ENCODE measurements around the gene CBX8. TPM values are rescaled to one million over a fixed set of nuclear protein-coding genes. Genes with fewer than 3 reads are reported as not detected.

CBX8 gene
- total RNA-seq, 2 experiments from 2014 or later = 4.5 to 4.6 TPM

- no peaks in the 10 kb centered on the region for H3K9me3 Mint-ChIP-seq
- no peak overlapping the region for H3K4me3 Mint-ChIP-seq
- peaks cover 24% of the 10 kb centered on the region for H3K4me1 Mint-ChIP-seq (ENCODE audit: low read depth)
- intact Hi-C loops (cut with micrococcal nuclease) = loop anchor here (5.0 kb wide), 3 partner anchors 49 to 244 kb away; partner anchors contain the start of genes CBX4 and CBX8
- ChIA-PET POLR2A (no interaction called here), CTCF (no interaction called here)
- peaks cover 44% of the 10 kb centered on the region for H3K27me3 Mint-ChIP-seq
- H3K36me3 Mint-ChIP-seq = no peaks in the 10 kb centered on the region
- no peak overlapping the region for H3K27ac Mint-ChIP-seq
- no peak for DNase-seq
These were observed 48.4 kb downstream of the CBX8 start for GRCh38 chr17:79748295-79749099.

DNA sequence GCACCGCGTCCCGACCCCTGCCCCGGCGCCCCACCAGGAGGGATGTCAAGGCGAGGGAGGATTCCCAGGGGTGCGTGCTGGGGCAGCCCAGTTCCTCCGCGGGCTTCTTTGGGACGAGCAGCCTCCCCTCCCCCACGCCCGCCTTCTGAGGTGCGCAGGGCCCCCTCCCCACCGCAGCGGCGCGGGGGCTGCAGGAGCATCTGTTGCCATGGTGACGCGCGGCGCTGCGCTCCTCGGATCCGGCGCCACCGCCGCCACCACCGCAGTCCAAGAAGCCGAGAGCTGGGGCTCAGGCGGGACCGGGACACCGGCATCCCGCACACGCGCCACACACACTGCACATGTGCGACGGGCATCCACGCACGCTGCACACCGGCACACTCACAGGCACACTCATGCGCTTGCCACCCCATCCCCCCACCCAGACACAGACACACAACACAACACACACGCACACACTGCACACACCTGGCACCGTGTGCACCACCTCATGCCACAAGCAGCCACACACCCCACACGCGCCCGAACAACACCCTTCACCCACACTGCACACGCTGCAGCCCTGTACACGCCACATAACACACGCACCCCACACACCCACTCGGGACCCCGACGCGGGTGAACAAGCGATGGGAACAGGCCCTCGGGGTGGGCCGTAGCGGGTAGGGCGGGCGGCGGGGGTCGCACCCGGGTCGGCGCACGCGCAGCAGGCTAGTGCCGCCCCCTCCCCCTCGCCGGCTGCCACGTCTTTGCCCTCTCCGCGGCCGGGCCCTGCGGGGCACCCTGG is 49.2 kb downstream of the CBX8 start:
- peaks cover 41% of the 10 kb centered on the region for H3K27me3 Mint-ChIP-seq
- H3K36me3 Mint-ChIP-seq = no peaks in the 10 kb centered on the region
- ChIA-PET POLR2A (no interaction called here), CTCF (interaction anchor here (1.0 to 2.8 kb wide), 2 partner anchors 57 to 88 kb away, joined by 3 to 14 read pairs; no protein-coding TSS in a partner anchor)
- no peak overlapping the region for H3K4me3 Mint-ChIP-seq
- no peak overlapping the region for H3K27ac Mint-ChIP-seq
- DNase-seq = no peak
- no peaks in the 10 kb centered on the region for H3K9me3 Mint-ChIP-seq
- intact Hi-C loops (cut with micrococcal nuclease) = loop anchor here (2.0 to 5.0 kb wide), 5 partner anchors 31 to 245 kb away; partner anchors contain the start of genes CBX2, CBX4 and CBX8
- H3K4me1 Mint-ChIP-seq (ENCODE audit: low read depth) = peaks cover 24% of the 10 kb centered on the region

DNA sequence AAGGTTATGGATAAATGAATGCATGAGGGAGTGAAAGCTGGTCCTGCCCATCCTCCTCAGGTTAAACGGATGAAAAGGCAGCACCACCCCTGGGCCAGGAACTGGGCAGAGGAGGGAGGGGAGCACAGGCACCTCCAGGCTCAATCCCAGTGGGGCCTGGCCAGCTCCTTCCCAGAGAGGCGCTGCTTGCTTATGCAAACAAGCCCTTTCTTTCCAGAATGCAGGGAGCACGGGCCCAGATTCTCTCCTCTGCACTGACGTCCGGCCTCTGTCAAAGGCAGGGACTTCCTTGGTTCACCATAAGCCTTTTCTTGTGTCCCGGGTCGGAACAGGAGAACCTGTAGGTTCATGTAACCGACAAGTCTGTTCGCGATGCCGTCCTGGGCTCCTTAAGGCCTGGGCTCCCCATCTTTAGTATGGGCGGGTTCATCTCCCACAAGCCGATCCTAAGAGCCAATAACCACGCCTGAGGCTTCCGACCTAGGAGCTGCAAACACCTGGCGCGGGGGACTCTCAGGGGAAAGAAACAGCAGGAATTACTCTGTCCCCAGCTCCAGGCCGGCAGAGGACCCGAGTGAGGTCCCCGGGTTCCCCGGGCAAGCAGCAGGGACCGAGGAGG is 49.9 kb downstream of the CBX8 start:
- no peaks in the 10 kb centered on the region for H3K9me3 Mint-ChIP-seq
- H3K4me1 Mint-ChIP-seq (ENCODE audit: low read depth) = peaks cover 24% of the 10 kb centered on the region
- DNase-seq = no peak
- no peak overlapping the region for H3K27ac Mint-ChIP-seq
- no peak overlapping the region for H3K4me3 Mint-ChIP-seq
- H3K36me3 Mint-ChIP-seq = no peaks in the 10 kb centered on the region
- CTCF ChIA-PET = interaction anchor here (0.6 to 2.8 kb wide), 9 partner anchors 11 to 101 kb away, joined by 3 to 14 read pairs (median 6); no protein-coding TSS in a partner anchor
- intact Hi-C loops (cut with micrococcal nuclease) = loop anchor here (2.0 to 5.0 kb wide), 5 partner anchors 32 to 245 kb away; partner anchors contain the start of genes CBX2, CBX4 and CBX8
- POLR2A ChIA-PET = no interaction called here
- H3K27me3 Mint-ChIP-seq = peaks cover 41% of the 10 kb centered on the region

GRCh38 chr17:79745641-79746105 is 51.2 kb downstream of the CBX8 start:
- ChIA-PET CTCF (interaction anchor here (0.6 to 2.8 kb wide), 27 partner anchors 10 to 248 kb away, joined by 3 to 14 read pairs (median 4); partner anchors contain the start of gene CBX4), POLR2A (interaction anchor here (1.2 kb wide), 1 partner anchor 247 kb away, joined by 3 read pairs; no protein-coding TSS in a partner anchor)
- no peaks in the 10 kb centered on the region for H3K36me3 Mint-ChIP-seq
- H3K4me1 Mint-ChIP-seq (ENCODE audit: low read depth) = peaks cover 15% of the 10 kb centered on the region
- intact Hi-C loops (cut with micrococcal nuclease) = loop anchor here (2.0 to 5.0 kb wide), 5 partner anchors 33 to 247 kb away; partner anchors contain the start of genes CBX2, CBX4 and CBX8
- DNase-seq = no peak
- H3K4me3 Mint-ChIP-seq = no peak overlapping the region
- H3K9me3 Mint-ChIP-seq = no peaks in the 10 kb centered on the region
- H3K27ac Mint-ChIP-seq = no peak overlapping the region
- peaks cover 30% of the 10 kb centered on the region for H3K27me3 Mint-ChIP-seq

DNA sequence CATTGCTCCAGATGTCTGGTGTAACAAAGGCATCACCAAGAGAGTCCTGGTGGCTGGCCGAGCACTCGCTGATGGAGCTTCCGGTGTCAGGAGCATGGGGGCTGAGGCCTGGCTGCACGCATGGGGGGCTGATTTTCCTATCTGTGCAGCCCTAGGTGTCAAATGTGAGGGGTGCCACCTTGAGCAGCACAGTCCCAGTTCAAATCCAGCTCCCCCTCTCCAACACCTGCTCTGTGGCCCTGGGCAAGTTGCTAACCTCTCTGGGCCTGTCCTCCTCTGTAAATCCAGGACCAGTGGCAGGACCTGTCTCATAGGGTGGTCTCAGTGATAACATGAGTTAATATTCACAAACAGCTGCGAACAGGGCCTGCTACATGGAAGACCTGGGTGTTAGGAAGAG is 53.3 kb downstream of the CBX8 start:
- intact Hi-C loops (cut with micrococcal nuclease) = no loop called here
- no peaks in the 10 kb centered on the region for H3K9me3 Mint-ChIP-seq
- DNase-seq = no peak
- ChIA-PET CTCF (interaction anchor here (0.7 to 2.8 kb wide), 5 partner anchors 8 to 1077 kb away, joined by 3 to 11 read pairs (median 4); no protein-coding TSS in a partner anchor), POLR2A (no interaction called here)
- peaks cover 38% of the 10 kb centered on the region for H3K27me3 Mint-ChIP-seq
- no peaks in the 10 kb centered on the region for H3K36me3 Mint-ChIP-seq
- no peak overlapping the region for H3K4me3 Mint-ChIP-seq
- no peak overlapping the region for H3K27ac Mint-ChIP-seq
- H3K4me1 Mint-ChIP-seq (ENCODE audit: low read depth) = peaks cover 15% of the 10 kb centered on the region

GRCh38 chr17:79742951-79743476 is 53.9 kb downstream of the CBX8 start:
- ChIA-PET POLR2A (no interaction called here), CTCF (interaction anchor here (1.0 to 2.8 kb wide), 4 partner anchors 9 to 227 kb away, joined by 3 to 11 read pairs (median 6); no protein-coding TSS in a partner anchor)
- peaks cover 38% of the 10 kb centered on the region for H3K27me3 Mint-ChIP-seq
- no peak overlapping the region for H3K4me3 Mint-ChIP-seq
- peaks cover 15% of the 10 kb centered on the region for H3K4me1 Mint-ChIP-seq (ENCODE audit: low read depth)
- intact Hi-C loops (cut with micrococcal nuclease) = no loop called here
- H3K36me3 Mint-ChIP-seq = no peaks in the 10 kb centered on the region
- H3K27ac Mint-ChIP-seq = no peak overlapping the region
- DNase-seq = no peak
- no peaks in the 10 kb centered on the region for H3K9me3 Mint-ChIP-seq

DNA sequence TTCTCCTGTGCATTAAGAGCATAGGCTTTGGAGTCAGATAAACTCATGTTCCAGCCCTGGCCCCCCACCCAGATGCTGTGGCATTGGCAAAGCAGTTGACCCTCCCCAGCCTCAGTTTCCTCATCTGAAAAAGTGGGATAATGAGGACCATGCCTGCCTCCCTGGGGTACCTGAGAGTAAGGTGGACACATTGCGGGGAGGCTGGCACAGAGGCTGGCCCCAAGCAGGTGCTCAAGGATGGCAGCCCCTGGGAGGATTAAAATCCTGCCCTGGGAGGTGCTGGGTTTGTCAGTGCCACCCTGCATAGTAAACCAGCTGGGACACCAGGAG is 54.3 kb downstream of the CBX8 start:
- no peak overlapping the region for H3K4me3 Mint-ChIP-seq
- no peak overlapping the region for H3K27ac Mint-ChIP-seq
- no peaks in the 10 kb centered on the region for H3K36me3 Mint-ChIP-seq
- CTCF ChIA-PET = interaction anchor here (0.6 to 2.8 kb wide), 17 partner anchors 9 to 266 kb away, joined by 3 to 11 read pairs (median 4); partner anchors contain the start of gene ENPP7
- DNase-seq = no peak
- no peaks in the 10 kb centered on the region for H3K9me3 Mint-ChIP-seq
- peaks cover 11% of the 10 kb centered on the region for H3K4me1 Mint-ChIP-seq (ENCODE audit: low read depth)
- intact Hi-C loops (cut with micrococcal nuclease) = no loop called here
- POLR2A ChIA-PET = no interaction called here
- peaks cover 37% of the 10 kb centered on the region for H3K27me3 Mint-ChIP-seq

Other genes with a start within 250 kb of the CBX8 start
- gene RBFOX3, start 186.0 kb downstream of the CBX8 start, total RNA-seq = not detected
- under 1 TPM in 1 of 2 experiments, not detected in 1; 0.10 TPM for gene ENPP7, start 66.1 kb downstream of the CBX8 start, total RNA-seq
- 1 to 10 TPM; 2.5 to 3.1 TPM for gene CBX2, start 18.9 kb downstream of the CBX8 start, total RNA-seq
- 10 to 100 TPM; 14.0 to 14.2 TPM for gene CBX4, start 42.4 kb upstream of the CBX8 start, total RNA-seq
- gene TBC1D16, start 238.8 kb upstream of the CBX8 start, total RNA-seq = 1 to 10 TPM; 5.4 TPM
- gene CCDC40, start 239.6 kb upstream of the CBX8 start, total RNA-seq = under 1 TPM; 0.82 to 1.00 TPM

Data from activated CD4-positive, alpha-beta memory T cell treated with anti-CD3 and anti-CD28 coated beads for 36 hours (primary cell).